GM12891 (cell line): Measurements from ENCODE around the gene PRDM4. TPM values are rescaled to one million over a fixed set of nuclear protein-coding genes. Genes with fewer than 3 reads are reported as not detected.

Experiments
- DNase-seq: peaks from one replicate; pipeline ENCODE4 v3.0.0; 2011; ENCODE audit warnings: low spot score; ENCODE audit not compliant: insufficient read length
- FAIRE-seq: peaks from 2 replicates; lab custom pipeline; 2011; peaks lifted over from hg19 to GRCh38; lab: Jason Lieb, UNC
- PAX5 ChIP-seq: IDR thresholded peaks from 2 replicates; pipeline ENCODE4 v1.6.1; 2011; ENCODE audit warnings: low read length, moderate library complexity, mild to moderate bottlenecking; ENCODE audit not compliant: insufficient read depth, severe bottlenecking
- POLR2A ChIP-seq: IDR thresholded peaks from 2 replicates; pipeline ENCODE4 v1.6.1; 2011; ENCODE audit warnings: low read depth, low read length, control low read depth
- POLR2AphosphoS5 ChIP-seq: IDR thresholded peaks from 2 replicates; pipeline ENCODE4 v1.6.1; 2011; ENCODE audit warnings: low read depth, low read length, control low read depth
- POU2F2 ChIP-seq: IDR thresholded peaks from 2 replicates; pipeline ENCODE4 v1.6.1; 2011; ENCODE audit warnings: low read depth, mild to moderate bottlenecking, control low read depth, low read length, moderate library complexity
- SPI1 ChIP-seq: IDR thresholded peaks from 2 replicates; pipeline ENCODE4 v1.6.1; 2011; ENCODE audit warnings: low read depth, low read length, control low read depth
- TAF1 ChIP-seq: IDR thresholded peaks from 2 replicates; pipeline ENCODE4 v1.6.1; 2011; ENCODE audit warnings: low read depth, low read length, control low read depth
- polyA plus RNA-seq: library from polyadenylated mRNA; unstranded; fragments of >200 nt; gene quantifications from one replicate; pipeline ENCODE4 v1.2.1, GENCODE V29; 2012; ENCODE audit warnings: low read depth, missing spikeins, inconsistent platforms; ENCODE audit not compliant: missing spikeins

PRDM4 gene, protein sequence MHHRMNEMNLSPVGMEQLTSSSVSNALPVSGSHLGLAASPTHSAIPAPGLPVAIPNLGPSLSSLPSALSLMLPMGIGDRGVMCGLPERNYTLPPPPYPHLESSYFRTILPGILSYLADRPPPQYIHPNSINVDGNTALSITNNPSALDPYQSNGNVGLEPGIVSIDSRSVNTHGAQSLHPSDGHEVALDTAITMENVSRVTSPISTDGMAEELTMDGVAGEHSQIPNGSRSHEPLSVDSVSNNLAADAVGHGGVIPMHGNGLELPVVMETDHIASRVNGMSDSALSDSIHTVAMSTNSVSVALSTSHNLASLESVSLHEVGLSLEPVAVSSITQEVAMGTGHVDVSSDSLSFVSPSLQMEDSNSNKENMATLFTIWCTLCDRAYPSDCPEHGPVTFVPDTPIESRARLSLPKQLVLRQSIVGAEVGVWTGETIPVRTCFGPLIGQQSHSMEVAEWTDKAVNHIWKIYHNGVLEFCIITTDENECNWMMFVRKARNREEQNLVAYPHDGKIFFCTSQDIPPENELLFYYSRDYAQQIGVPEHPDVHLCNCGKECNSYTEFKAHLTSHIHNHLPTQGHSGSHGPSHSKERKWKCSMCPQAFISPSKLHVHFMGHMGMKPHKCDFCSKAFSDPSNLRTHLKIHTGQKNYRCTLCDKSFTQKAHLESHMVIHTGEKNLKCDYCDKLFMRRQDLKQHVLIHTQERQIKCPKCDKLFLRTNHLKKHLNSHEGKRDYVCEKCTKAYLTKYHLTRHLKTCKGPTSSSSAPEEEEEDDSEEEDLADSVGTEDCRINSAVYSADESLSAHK
- polyA plus RNA-seq: 8.9 TPM

DNA sequence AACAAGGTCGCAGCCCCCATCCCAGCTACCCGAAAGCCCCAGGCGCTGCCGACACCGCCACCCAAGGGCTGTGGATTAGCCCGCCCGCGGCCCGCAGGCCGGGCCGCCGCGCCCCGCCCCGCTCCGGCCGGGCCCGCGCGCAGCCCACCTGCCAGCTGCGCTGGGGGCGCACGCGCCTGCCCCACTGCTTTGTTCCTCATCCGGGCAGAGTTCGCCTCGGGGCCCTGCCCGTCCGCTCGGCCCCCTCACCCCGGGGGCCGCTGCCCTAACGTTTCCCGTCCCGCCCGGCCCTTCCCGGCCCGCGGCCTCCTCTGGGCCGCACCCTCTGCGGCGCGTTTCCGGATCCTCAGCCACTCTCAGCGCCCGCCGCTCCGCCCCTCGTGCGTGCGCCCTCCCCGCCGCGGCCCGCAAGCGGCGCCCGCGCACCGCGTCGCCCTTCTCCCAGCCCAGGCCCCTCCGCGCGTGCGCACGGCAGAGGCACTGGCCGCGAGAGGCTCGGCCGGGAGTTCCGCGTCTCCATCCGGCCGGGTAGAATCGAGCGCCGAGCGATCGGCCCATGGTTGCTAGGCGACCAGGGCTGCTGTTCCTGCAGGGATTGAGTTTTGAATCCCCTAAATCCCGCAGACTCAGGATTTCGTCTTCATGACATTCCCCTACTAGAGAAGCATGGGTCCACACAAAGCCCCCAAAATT lies at the start of gene PRDM4:
Gene PRDM4 (minus strand): TSS at position 329 of the 693 bp plus-strand sequence. CDS start 622 bp downstream, outside the sequence.
- DNase-seq (peak; percentile 92), FAIRE-seq (peak; percentile 95)
- TF ChIP-seq SPI1 (no peak), TAF1 (no peak), POLR2AphosphoS5 (peak; percentile 65; the same call in 1 of the 2 replicates), POLR2A (peak; percentile 84)

DNA sequence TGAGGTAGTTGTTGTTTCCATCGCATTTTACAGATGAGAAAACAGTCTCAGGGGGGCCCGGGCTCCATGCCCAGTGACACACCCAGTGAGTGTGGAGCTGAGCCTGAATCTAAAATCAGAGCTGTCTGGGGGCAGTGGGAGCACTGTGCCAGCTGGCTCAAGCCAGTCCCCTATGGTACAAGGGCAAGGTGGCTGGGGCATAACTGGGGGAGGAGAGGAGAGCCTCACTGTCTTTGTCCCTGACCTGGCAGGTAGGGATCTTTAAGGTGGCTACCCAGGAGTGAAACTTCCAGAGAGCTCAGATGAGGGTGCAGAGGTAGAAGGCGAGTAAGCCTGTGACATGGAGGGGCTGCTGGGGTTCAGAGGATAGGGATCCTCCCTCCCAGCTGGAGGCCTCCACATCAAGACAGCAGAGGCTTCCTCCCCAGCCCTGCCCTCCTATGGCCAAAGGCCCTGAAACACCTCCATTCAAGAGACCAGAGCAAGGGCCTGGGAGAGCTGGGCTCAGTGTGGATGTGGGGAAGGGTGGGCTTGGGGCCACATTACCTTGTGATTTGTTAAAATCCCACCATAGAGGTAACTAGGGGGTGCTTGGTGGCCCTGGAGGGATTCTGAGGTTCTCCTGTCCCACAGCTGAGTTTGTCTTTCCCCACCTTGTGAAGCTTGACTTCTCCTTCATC lies 46.7 kb upstream of the PRDM4 start:
- TF ChIP-seq SPI1 (no peak), TAF1 (no peak), POU2F2 (no peak)
- FAIRE-seq: no peak
- no peak for DNase-seq

DNA sequence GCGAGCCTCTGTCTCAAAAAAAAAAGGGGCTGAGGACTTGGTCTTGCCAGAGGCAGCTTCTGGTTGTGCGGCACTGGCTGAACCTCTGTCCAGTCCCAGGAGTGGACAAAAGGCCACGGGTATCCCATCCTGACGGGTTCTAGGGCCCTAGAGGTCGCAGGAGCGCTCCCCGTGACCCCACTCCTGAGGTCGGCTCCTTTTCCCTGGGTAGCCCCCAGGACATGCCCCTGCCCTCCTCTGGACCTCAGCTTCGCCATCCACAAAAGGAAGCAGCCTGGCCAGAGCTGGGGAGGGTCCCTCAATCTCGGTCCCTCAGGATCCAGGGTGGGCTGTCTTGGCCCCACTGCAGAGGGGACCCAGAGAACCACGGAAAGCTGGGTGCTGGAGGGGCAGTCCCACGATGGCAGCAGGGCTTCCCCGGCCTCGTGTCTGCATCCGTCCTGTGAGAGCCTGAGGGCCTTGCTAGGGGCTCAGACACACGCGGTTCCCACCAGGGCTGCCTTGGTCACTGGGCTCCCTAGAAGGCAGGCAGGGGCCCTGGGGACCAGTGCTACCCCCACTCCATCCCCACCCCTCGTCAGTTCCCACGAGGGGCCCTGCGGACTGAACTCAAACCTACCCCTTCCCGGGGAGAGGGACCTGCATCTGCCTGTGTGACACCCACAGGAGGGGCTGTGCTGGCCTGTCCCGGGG lies 44.7 kb upstream of the PRDM4 start:
- FAIRE-seq (no peak), DNase-seq (no peak)
- TF ChIP-seq POLR2AphosphoS5 (no peak), SPI1 (no peak), POU2F2 (no peak), POLR2A (no peak), TAF1 (no peak), PAX5 (no peak)

DNA sequence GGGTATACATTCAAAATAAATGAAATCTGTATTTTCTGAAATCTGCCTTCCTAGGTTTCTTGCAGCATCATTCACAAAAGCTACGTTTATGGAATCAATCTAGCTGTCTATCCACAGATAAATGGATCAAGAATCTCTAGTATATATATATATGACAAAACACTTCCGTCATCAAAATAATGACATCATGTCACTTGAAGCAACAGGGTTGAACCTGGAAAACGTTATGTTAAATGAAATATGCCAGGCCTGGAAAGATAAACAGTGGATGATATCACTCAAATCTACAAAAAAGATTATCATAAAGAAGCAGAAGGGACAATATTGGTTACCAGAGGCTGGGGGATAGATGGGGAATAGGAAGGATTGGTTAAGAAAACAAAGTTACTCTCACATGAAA lies 42.2 kb upstream of the PRDM4 start:
- TF ChIP-seq SPI1: no peak
- TF ChIP-seq POU2F2: no peak
- TF ChIP-seq POLR2AphosphoS5: no peak
- no peak for TF ChIP-seq POLR2A
- TF ChIP-seq PAX5: no peak
- TF ChIP-seq TAF1: no peak
- DNase-seq: no peak
- no peak for FAIRE-seq

DNA sequence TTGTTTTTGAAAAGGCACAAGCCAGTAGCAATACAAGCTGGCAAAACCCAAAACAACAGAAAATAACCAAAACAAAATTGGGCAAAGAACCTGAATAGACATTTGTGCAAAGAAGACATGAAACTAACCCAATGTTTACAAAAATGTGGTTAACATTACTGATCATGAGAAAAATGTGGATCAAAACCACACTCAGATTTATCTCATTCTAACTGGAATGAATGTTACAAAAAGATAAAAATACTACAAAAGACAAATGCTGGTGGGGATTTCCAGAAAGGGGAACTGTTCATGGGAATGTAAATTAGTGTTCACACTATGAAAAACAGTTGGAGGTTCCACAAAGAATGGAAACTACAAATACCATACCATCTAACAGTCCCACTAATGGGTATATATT lies 40.2 kb upstream of the PRDM4 start:
- DNase-seq (no peak), FAIRE-seq (no peak)
- TF ChIP-seq SPI1: no peak
- TF ChIP-seq TAF1: no peak
- TF ChIP-seq POU2F2: no peak
- no peak for TF ChIP-seq POLR2AphosphoS5
- TF ChIP-seq POLR2A: no peak
- no peak for TF ChIP-seq PAX5

DNA sequence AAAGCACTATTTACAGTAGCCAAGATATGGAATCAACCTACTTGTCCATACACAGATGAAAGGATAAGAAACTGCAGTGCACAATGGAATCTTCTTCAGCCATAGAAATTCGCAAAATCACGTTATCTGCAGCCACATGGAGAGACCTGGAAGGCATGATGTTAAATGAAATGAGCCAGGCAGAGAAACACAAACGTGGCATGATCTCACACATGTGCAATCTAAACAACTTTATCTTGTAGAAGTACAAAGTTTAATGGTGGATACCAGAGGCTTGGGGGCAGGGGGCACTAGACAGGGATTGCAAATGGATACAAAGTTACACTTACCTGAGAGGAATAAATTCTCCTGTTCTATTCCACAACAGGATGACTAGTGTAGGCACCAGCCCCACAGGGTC lies 37.6 kb upstream of the PRDM4 start:
- FAIRE-seq: no peak
- no peak for DNase-seq
- TF ChIP-seq POLR2AphosphoS5 (no peak), SPI1 (no peak), PAX5 (no peak)

DNA sequence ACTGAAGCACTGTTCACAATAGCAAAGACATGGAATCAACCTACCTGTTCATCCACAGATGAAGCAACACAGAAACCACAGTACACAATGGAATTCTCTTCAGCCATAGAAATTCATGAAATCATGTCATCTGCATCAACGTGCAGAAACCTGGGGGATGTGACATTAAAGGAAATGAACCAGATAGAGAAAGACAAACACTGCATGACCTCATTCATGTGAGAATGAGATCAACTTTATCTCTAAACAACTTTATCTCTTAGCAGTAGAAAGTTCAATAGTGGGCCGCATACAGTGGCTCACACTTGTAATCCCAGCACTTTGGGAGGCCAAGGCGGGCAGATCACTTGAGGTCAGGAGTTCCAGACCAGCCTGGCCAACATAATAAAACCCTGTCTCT lies 33.5 kb upstream of the PRDM4 start:
- no peak for DNase-seq
- no peak for TF ChIP-seq SPI1
- TF ChIP-seq POLR2A: no peak
- no peak for TF ChIP-seq POLR2AphosphoS5
- no peak for FAIRE-seq

DNA sequence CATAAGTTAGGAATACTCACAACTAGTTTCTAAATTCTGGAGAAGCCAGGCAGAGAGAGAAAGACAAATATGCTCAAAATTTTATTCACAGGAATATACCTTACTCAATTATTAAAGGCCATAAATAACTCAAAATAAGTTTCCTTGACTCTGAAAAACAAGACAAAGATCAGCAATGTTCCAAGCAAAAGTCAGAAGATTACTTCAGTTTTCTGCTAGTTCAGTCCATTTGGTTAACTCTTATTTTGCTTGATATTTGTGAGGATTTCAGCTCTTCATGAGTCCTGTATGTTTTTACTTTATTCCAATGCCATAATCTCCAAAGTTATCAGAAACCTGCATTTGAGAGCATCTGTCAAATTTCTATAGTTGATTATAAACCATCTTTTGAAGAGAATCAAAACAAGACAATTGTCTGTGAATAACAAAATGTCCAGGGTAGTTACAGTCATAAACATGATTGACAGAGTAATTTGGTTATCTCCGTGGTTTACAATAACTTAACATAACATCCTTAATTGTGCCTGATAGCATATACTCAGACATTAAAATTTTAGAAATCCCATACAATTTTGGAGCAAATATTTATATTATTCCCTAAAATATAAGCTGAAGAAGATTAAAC lies 30.6 kb upstream of the PRDM4 start:
- FAIRE-seq (no peak), DNase-seq (no peak)
- TF ChIP-seq POLR2A (no peak), POU2F2 (no peak), SPI1 (no peak), PAX5 (no peak), TAF1 (no peak), POLR2AphosphoS5 (no peak)
